ENCODE results near the gene TIMM22.
A peak's percentile ranks its signal among the peaks of the same experiment; 100 is the strongest.

Gene TIMM22

GRCh38 chr17:1007310-1008007 lies 10.5 kb downstream of the TIMM22 start:
- Histone ChIP-seq H3K4me1 (ENCODE audit: control insufficient read depth in 2 of 2, insufficient read depth in 2 of 2, low read length in 2 of 2) (peaks cover 9 to 25% of the 10 kb centered on the region in 2 donors), H3K9ac (ENCODE audit: low read depth in 1 of 2, low read length in 2 of 2) (no peak overlapping the region)

GRCh38 chr17:1008008-1008761 lies 11.3 kb downstream of the TIMM22 start:
- peak overlapping the region in 1 of 2 donors; percentile 45 for H3K27ac ChIP-seq (ENCODE audit: low read depth in 2 of 2, low read length in 2 of 2)

More at GRCh38 chr17:1007310-1008007, 10.5 kb downstream of the TIMM22 start:
- Histone ChIP-seq H3K36me3 (ENCODE audit: control insufficient read depth in 2 of 2, insufficient read depth in 2 of 2, low read length in 2 of 2) (peaks cover 86 to 87% of the 10 kb centered on the region in 2 donors), H3K27ac (ENCODE audit: low read depth in 2 of 2, low read length in 2 of 2) (peak overlapping the region in 1 of 2 donors; percentile 45), H3K4me3 (ENCODE audit: low read length in 2 of 2) (no peak overlapping the region), H3K27me3 (ENCODE audit: control insufficient read depth in 2 of 2, insufficient read depth in 2 of 2, low read length in 2 of 2) (no peaks in the 10 kb centered on the region), H3K9me3 (ENCODE audit: control insufficient read depth in 2 of 2, low read length in 2 of 2) (no peaks in the 10 kb centered on the region)

GRCh38 chr17:1009229-1010085 lies 12.5 kb downstream of the TIMM22 start:
- peaks cover 71 to 74% of the 10 kb centered on the region in 2 donors for H3K36me3 ChIP-seq (ENCODE audit: control insufficient read depth in 2 of 2, insufficient read depth in 2 of 2, low read length in 2 of 2)
- H3K4me3 ChIP-seq (ENCODE audit: low read length in 2 of 2): no peak overlapping the region
- H3K27ac ChIP-seq (ENCODE audit: low read depth in 2 of 2, low read length in 2 of 2): peak overlapping the region in 1 of 2 donors; percentile 8
- peaks cover 3 to 25% of the 10 kb centered on the region in 2 donors for H3K4me1 ChIP-seq (ENCODE audit: control insufficient read depth in 2 of 2, insufficient read depth in 2 of 2, low read length in 2 of 2)
- H3K27me3 ChIP-seq (ENCODE audit: control insufficient read depth in 2 of 2, insufficient read depth in 2 of 2, low read length in 2 of 2): no peaks in the 10 kb centered on the region
- H3K9ac ChIP-seq (ENCODE audit: low read depth in 1 of 2, low read length in 2 of 2): no peak overlapping the region
- no peaks in the 10 kb centered on the region for H3K9me3 ChIP-seq (ENCODE audit: control insufficient read depth in 2 of 2, low read length in 2 of 2)

More at GRCh38 chr17:1008008-1008761, 11.3 kb downstream of the TIMM22 start:
- Histone ChIP-seq H3K9ac (ENCODE audit: low read depth in 1 of 2, low read length in 2 of 2) (no peak overlapping the region), H3K9me3 (ENCODE audit: control insufficient read depth in 2 of 2, low read length in 2 of 2) (no peaks in the 10 kb centered on the region), H3K4me1 (ENCODE audit: control insufficient read depth in 2 of 2, insufficient read depth in 2 of 2, low read length in 2 of 2) (peaks cover 6 to 25% of the 10 kb centered on the region in 2 donors), H3K4me3 (ENCODE audit: low read length in 2 of 2) (no peak overlapping the region), H3K27me3 (ENCODE audit: control insufficient read depth in 2 of 2, insufficient read depth in 2 of 2, low read length in 2 of 2) (no peaks in the 10 kb centered on the region), H3K36me3 (ENCODE audit: control insufficient read depth in 2 of 2, insufficient read depth in 2 of 2, low read length in 2 of 2) (peaks cover 82 to 84% of the 10 kb centered on the region in 2 donors)

- Histone ChIP-seq H3K4me3 (ENCODE audit: low read length in 2 of 2) (no peak overlapping the region), H3K9me3 (ENCODE audit: control insufficient read depth in 2 of 2, low read length in 2 of 2) (no peaks in the 10 kb centered on the region), H3K27ac (ENCODE audit: low read depth in 2 of 2, low read length in 2 of 2) (no peak overlapping the region), H3K27me3 (ENCODE audit: control insufficient read depth in 2 of 2, insufficient read depth in 2 of 2, low read length in 2 of 2) (no peaks in the 10 kb centered on the region), H3K36me3 (ENCODE audit: control insufficient read depth in 2 of 2, insufficient read depth in 2 of 2, low read length in 2 of 2) (peaks cover 64 to 68% of the 10 kb centered on the region in 2 donors), H3K4me1 (ENCODE audit: control insufficient read depth in 2 of 2, insufficient read depth in 2 of 2, low read length in 2 of 2) (peaks cover 3 to 22% of the 10 kb centered on the region in 2 donors), H3K9ac (ENCODE audit: low read depth in 1 of 2, low read length in 2 of 2) (no peak overlapping the region)
Measured at GRCh38 chr17:1010086-1010450, 13.1 kb downstream of the TIMM22 start.

- Histone ChIP-seq H3K4me3 (ENCODE audit: low read length in 2 of 2) (no peak overlapping the region), H3K27ac (ENCODE audit: low read depth in 2 of 2, low read length in 2 of 2) (no peak overlapping the region), H3K4me1 (ENCODE audit: control insufficient read depth in 2 of 2, insufficient read depth in 2 of 2, low read length in 2 of 2) (peaks cover 3 to 16% of the 10 kb centered on the region in 2 donors), H3K36me3 (ENCODE audit: control insufficient read depth in 2 of 2, insufficient read depth in 2 of 2, low read length in 2 of 2) (peaks cover 59 to 63% of the 10 kb centered on the region in 2 donors), H3K9me3 (ENCODE audit: control insufficient read depth in 2 of 2, low read length in 2 of 2) (no peaks in the 10 kb centered on the region), H3K9ac (ENCODE audit: low read depth in 1 of 2, low read length in 2 of 2) (no peak overlapping the region), H3K27me3 (ENCODE audit: control insufficient read depth in 2 of 2, insufficient read depth in 2 of 2, low read length in 2 of 2) (no peaks in the 10 kb centered on the region)
Measured at GRCh38 chr17:1010586-1010985, 13.7 kb downstream of the TIMM22 start.

- H3K27ac ChIP-seq (ENCODE audit: low read depth in 2 of 2, low read length in 2 of 2): no peak overlapping the region
- H3K4me1 ChIP-seq (ENCODE audit: control insufficient read depth in 2 of 2, insufficient read depth in 2 of 2, low read length in 2 of 2): peaks cover 2 to 11% of the 10 kb centered on the region in 2 donors
- no peak overlapping the region for H3K4me3 ChIP-seq (ENCODE audit: low read length in 2 of 2)
Measured at GRCh38 chr17:1011138-1011537, 14.2 kb downstream of the TIMM22 start.

GRCh38 chr17:1011760-1012735 lies 15.1 kb downstream of the TIMM22 start:
- Histone ChIP-seq H3K9me3 (ENCODE audit: control insufficient read depth in 2 of 2, low read length in 2 of 2) (no peaks in the 10 kb centered on the region), H3K27ac (ENCODE audit: low read depth in 2 of 2, low read length in 2 of 2) (no peak overlapping the region), H3K36me3 (ENCODE audit: control insufficient read depth in 2 of 2, insufficient read depth in 2 of 2, low read length in 2 of 2) (peaks cover 53 to 54% of the 10 kb centered on the region in 2 donors), H3K27me3 (ENCODE audit: control insufficient read depth in 2 of 2, insufficient read depth in 2 of 2, low read length in 2 of 2) (no peaks in the 10 kb centered on the region), H3K4me1 (ENCODE audit: control insufficient read depth in 2 of 2, insufficient read depth in 2 of 2, low read length in 2 of 2) (peaks cover 0 to 7% of the 10 kb centered on the region in 2 donors), H3K9ac (ENCODE audit: low read depth in 1 of 2, low read length in 2 of 2) (no peak overlapping the region), H3K4me3 (ENCODE audit: low read length in 2 of 2) (no peak overlapping the region)

More at GRCh38 chr17:1011138-1011537, 14.2 kb downstream of the TIMM22 start:
- no peaks in the 10 kb centered on the region for H3K27me3 ChIP-seq (ENCODE audit: control insufficient read depth in 2 of 2, insufficient read depth in 2 of 2, low read length in 2 of 2)
- no peak overlapping the region for H3K9ac ChIP-seq (ENCODE audit: low read depth in 1 of 2, low read length in 2 of 2)
- H3K9me3 ChIP-seq (ENCODE audit: control insufficient read depth in 2 of 2, low read length in 2 of 2): no peaks in the 10 kb centered on the region
- peaks cover 54 to 58% of the 10 kb centered on the region in 2 donors for H3K36me3 ChIP-seq (ENCODE audit: control insufficient read depth in 2 of 2, insufficient read depth in 2 of 2, low read length in 2 of 2)

- H3K27ac ChIP-seq (ENCODE audit: low read depth in 2 of 2, low read length in 2 of 2): no peak overlapping the region
- no peak overlapping the region for H3K4me3 ChIP-seq (ENCODE audit: low read length in 2 of 2)
- no peaks in the 10 kb centered on the region for H3K9me3 ChIP-seq (ENCODE audit: control insufficient read depth in 2 of 2, low read length in 2 of 2)
- H3K27me3 ChIP-seq (ENCODE audit: control insufficient read depth in 2 of 2, insufficient read depth in 2 of 2, low read length in 2 of 2): no peaks in the 10 kb centered on the region
- H3K4me1 ChIP-seq (ENCODE audit: control insufficient read depth in 2 of 2, insufficient read depth in 2 of 2, low read length in 2 of 2): no peaks in the 10 kb centered on the region
- H3K9ac ChIP-seq (ENCODE audit: low read depth in 1 of 2, low read length in 2 of 2): no peak overlapping the region
- H3K36me3 ChIP-seq (ENCODE audit: control insufficient read depth in 2 of 2, insufficient read depth in 2 of 2, low read length in 2 of 2): peaks cover 43 to 44% of the 10 kb centered on the region in 2 donors
Measured at GRCh38 chr17:1012823-1013728, 16.1 kb downstream of the TIMM22 start.

All from mucosa of rectum (tissue), 2 donors.